Prostate gland (tissue), 2 donors: Measurements from ENCODE around the gene NTRK2. TPM values are rescaled to one million over a fixed set of nuclear protein-coding genes. Genes with fewer than 3 reads are reported as not detected.

Experiments
- DNase-seq: peaks from one replicate; pipeline ENCODE4 v3.0.0-alpha.2; 2019; ENCODE audit warnings: low spot score
- H3K27ac ChIP-seq, 2 donors: fragments of 200-600 bp; sonication (generic); 2 replicates each; pipeline ENCODE4 v1.5.1; 2017 to 2019
- H3K27me3 ChIP-seq: fragments of 200-600 bp; sonication (generic); replicated peaks from 2 replicates; pipeline ENCODE4 v1.5.1; 2019; ENCODE audit not compliant: insufficient read depth
- H3K36me3 ChIP-seq, 2 donors: fragments of 200-600 bp; sonication (generic); 1 replicate in 1 of 2; 2 replicates in 1 of 2; pipeline versions ENCODE4 v1.5.1 to v1.8.1; 2017 to 2019
- H3K4me1 ChIP-seq: fragments of 200-600 bp; sonication (generic); replicated peaks from 2 replicates; pipeline ENCODE4 v1.5.1; 2019
- H3K4me3 ChIP-seq, 2 donors: fragments of 200-600 bp; sonication (generic); 2 replicates each; pipeline ENCODE4 v1.5.1; 2017 to 2019
- H3K9me3 ChIP-seq: fragments of 200-600 bp; sonication (generic); 2 replicates; pipeline ENCODE4 v1.5.1; 2017
- POLR2A ChIP-seq: fragments of 450-650 bp; IDR thresholded peaks from one replicate; pipeline ENCODE4 v1.6.1; 2016; ENCODE audit warnings: antibody characterized with exemption, mild to moderate bottlenecking
- POLR2AphosphoS5 ChIP-seq: sonication (generic); formaldehyde crosslinking; IDR thresholded peaks from one replicate; pipeline ENCODE4 v1.6.1; 2017; ENCODE audit warnings: antibody characterized with exemption
- WGBS: methylation state at CpG from one replicate; pipeline ENCODE4 v1.1.5; 2018; 5-methylcytosine and 5-hydroxymethylcytosine counted together
- intact Hi-C: fragments of 100-400 bp; cut with DNase I; formaldehyde crosslinking; loops from one replicate; pipeline ENCODE4 v1.14.2; 2022
- total RNA-seq, 2 donors: library from RNA; depleted of rRNA; stranded (reverse); fragments of >200 nt; gene quantifications; one replicate each; pipeline ENCODE4 v1.1.0, GENCODE V29; 2016
- TF ChIP-seq, protein P1 (sequence below), 4 experiments: fragments of 200-600 bp in 2 of 4; fragments of 450-650 bp in 2 of 4; sonication (generic) in 2 of 4; IDR thresholded peaks; 1 replicate in 3 of 4; 2 replicates in 1 of 4; pipeline ENCODE4 v1.5.1; 2016 to 2019; ENCODE audit warnings: antibody characterized with exemption in 4 of 4, mild to moderate bottlenecking in 2 of 4, moderate library complexity in 2 of 4

The NTRK2 gene
- total RNA-seq, 2 donors from 2014 or later, result 2.3 to 11.1 TPM

DNA sequence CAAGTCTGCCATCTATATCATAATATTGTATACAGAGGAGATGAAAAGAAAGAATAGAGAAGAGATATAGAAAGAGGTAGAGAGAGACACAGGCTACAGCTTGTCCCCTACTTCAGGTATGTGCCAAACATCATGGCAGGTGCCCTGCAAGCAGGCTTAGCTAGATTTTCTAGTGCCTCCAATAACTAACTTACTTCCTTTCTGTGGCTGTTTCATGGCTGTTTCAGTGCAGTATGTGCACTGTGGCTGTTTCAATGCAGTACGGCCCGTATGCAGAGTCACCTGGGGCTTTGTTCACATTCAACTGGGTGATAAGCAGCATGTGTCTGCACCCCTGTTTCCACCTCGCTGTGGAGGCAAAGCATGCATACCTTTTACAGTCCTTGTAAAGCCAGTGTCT lies 327.2 kb downstream of the NTRK2 start:
- WGBS, result 61% methylated on average over 3 of the region's 3 CpGs
- Histone ChIP-seq H3K4me1 (no peaks in the 10 kb centered on the region), H3K27me3 (no peaks in the 10 kb centered on the region), H3K9me3 (no peaks in the 10 kb centered on the region), H3K27ac (no peak overlapping the region), H3K4me3 (no peak overlapping the region), H3K36me3 (no peaks in the 10 kb centered on the region)
- intact Hi-C loops, result no loop called here
- DNase-seq, result no peak
- TF ChIP-seq POLR2A, result no peak
- TF ChIP-seq, protein P1, sequence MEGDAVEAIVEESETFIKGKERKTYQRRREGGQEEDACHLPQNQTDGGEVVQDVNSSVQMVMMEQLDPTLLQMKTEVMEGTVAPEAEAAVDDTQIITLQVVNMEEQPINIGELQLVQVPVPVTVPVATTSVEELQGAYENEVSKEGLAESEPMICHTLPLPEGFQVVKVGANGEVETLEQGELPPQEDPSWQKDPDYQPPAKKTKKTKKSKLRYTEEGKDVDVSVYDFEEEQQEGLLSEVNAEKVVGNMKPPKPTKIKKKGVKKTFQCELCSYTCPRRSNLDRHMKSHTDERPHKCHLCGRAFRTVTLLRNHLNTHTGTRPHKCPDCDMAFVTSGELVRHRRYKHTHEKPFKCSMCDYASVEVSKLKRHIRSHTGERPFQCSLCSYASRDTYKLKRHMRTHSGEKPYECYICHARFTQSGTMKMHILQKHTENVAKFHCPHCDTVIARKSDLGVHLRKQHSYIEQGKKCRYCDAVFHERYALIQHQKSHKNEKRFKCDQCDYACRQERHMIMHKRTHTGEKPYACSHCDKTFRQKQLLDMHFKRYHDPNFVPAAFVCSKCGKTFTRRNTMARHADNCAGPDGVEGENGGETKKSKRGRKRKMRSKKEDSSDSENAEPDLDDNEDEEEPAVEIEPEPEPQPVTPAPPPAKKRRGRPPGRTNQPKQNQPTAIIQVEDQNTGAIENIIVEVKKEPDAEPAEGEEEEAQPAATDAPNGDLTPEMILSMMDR (IDR thresholded peaks at IDR 0.05), result no peak
- TF ChIP-seq POLR2AphosphoS5, result no peak

DNA sequence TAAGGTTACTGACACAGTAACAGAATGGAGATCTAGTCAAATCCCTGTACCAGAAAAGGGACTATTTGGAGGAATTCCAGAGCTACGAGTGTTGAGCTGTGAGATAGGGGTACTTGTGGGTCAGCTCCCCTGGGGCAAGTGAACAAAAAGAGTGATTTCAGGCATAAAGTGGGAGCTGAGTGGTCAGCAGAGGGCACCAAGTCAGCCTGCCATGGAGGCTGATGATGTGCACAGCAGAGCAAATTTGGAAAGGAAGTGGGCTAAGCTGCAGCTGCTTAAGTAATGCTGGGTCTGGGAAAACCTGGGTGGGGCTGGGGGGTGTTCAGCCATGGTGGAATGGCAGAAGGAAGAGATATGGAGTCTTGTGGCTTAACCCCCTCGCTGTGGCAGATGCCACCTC lies 327.9 kb downstream of the NTRK2 start:
- Histone ChIP-seq H3K36me3 (no peaks in the 10 kb centered on the region), H3K4me1 (no peaks in the 10 kb centered on the region), H3K27me3 (no peaks in the 10 kb centered on the region), H3K9me3 (no peaks in the 10 kb centered on the region), H3K27ac (no peak overlapping the region), H3K4me3 (no peak overlapping the region)
- DNase-seq, result no peak
- 90% methylated on average over 2 of the region's 2 CpGs for WGBS
- no peak for TF ChIP-seq POLR2A
- no peak for TF ChIP-seq POLR2AphosphoS5
- TF ChIP-seq, protein P1 (IDR thresholded peaks at IDR 0.05), result no peak
- intact Hi-C loops, result no loop called here

DNA sequence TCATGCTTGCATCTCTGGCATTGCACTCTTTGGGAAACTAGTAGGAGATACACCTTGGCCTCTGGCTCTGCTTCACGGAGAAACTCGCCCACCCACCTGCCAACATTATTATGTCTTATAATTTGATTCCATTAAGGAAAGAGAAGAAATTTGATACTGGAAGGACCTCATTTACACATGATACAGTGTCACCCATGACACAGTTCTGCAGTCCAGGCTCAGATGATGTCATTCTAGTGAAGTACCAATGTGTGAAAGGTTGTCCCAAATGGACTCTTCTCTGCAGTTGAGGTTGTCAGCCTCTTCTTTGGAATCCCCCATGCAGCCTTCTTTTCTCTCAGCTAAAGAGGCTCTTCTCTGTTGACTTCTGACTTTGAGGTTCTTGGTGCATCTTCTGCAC lies 329.1 kb downstream of the NTRK2 start:
- WGBS, result 92% methylated on average over 2 of the region's 2 CpGs
- TF ChIP-seq, protein P1 (IDR thresholded peaks at IDR 0.05), result no peak
- TF ChIP-seq POLR2A (no peak), POLR2AphosphoS5 (no peak)
- Histone ChIP-seq H3K36me3 (no peaks in the 10 kb centered on the region), H3K4me1 (no peaks in the 10 kb centered on the region), H3K27me3 (no peaks in the 10 kb centered on the region), H3K9me3 (no peaks in the 10 kb centered on the region), H3K4me3 (no peak overlapping the region), H3K27ac (no peak overlapping the region)
- no peak for DNase-seq
- intact Hi-C loops, result no loop called here

DNA sequence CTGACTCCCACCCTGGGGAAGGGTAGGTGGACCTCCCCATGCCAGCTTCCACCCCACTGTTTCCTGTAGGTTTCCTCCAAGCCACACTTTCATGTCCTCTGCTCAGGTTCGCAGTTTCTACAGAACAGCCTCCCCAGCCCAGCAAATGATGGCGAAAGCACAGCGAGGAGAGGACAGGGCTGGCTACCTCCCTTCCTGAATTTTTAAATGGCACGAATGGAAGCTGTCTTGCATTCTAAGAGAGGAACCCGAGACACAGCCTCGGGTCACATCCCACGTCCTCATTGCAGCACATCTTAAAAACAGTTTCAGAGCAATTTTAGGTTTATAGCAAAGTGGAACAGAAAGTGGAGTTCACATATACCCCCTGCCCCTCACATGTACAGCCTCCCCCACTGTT lies 330.3 kb downstream of the NTRK2 start:
- intact Hi-C loops, result no loop called here
- Histone ChIP-seq H3K4me3 (no peak overlapping the region), H3K27me3 (no peaks in the 10 kb centered on the region), H3K27ac (no peak overlapping the region), H3K36me3 (no peaks in the 10 kb centered on the region), H3K4me1 (no peaks in the 10 kb centered on the region), H3K9me3 (no peaks in the 10 kb centered on the region)
- WGBS, result 92% methylated on average over 7 of the region's 7 CpGs
- DNase-seq, result no peak
- no peak for TF ChIP-seq POLR2AphosphoS5
- TF ChIP-seq, protein P1 (IDR thresholded peaks at IDR 0.05), result no peak
- TF ChIP-seq POLR2A, result no peak

DNA sequence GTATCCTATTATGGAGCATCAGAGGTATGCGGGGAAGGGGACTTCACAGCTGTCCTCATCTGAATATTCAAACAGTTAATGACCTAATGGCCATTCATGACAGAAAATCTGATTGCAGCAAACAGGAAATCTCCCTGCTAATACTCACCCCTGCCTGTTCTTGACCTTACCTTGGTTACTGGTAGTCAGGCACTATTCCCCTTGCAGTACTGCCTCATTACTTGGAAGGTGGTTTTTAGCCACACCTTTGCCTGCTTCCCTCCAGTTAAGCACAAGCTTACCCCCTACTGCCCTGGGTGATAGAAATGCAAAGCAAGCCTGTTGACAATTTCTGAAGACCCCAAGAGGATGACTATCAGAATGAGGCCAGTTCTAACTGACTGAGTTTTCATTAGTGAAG lies 332.4 kb downstream of the NTRK2 start:
- 100% methylated on average over 1 of the region's 1 CpG for WGBS
- H3K27ac ChIP-seq, result no peak overlapping the region
- no peaks in the 10 kb centered on the region for H3K36me3 ChIP-seq
- no peak for DNase-seq
- H3K4me3 ChIP-seq, result no peak overlapping the region
- no peaks in the 10 kb centered on the region for H3K4me1 ChIP-seq
- intact Hi-C loops, result no loop called here
- TF ChIP-seq, protein P1 (IDR thresholded peaks at IDR 0.05), result no peak
- no peak for TF ChIP-seq POLR2A
- TF ChIP-seq POLR2AphosphoS5, result no peak
- H3K9me3 ChIP-seq, result no peaks in the 10 kb centered on the region
- H3K27me3 ChIP-seq, result no peaks in the 10 kb centered on the region
